Fibroblast of pulmonary artery (primary cell): Measurements from ENCODE around the gene ANXA1.

ENCODE experiments used
- DNase-seq: peaks from one replicate; pipeline ENCODE4 v3.0.0-alpha.2; 2010; ENCODE audit warnings: low read depth
- H3K4me3 ChIP-seq: replicated peaks from 2 replicates; pipeline ENCODE4 v1.5.1; 2011; ENCODE audit warnings: low read depth, mild to moderate bottlenecking, control low read depth, low read length, moderate library complexity
- CTCF ChIP-seq: IDR thresholded peaks from 2 replicates; pipeline ENCODE4 v1.5.1; 2011; ENCODE audit warnings: mild to moderate bottlenecking, control low read depth, low read length, inconsistent platforms; ENCODE audit errors: missing control alignments

The ANXA1 gene

DNA sequence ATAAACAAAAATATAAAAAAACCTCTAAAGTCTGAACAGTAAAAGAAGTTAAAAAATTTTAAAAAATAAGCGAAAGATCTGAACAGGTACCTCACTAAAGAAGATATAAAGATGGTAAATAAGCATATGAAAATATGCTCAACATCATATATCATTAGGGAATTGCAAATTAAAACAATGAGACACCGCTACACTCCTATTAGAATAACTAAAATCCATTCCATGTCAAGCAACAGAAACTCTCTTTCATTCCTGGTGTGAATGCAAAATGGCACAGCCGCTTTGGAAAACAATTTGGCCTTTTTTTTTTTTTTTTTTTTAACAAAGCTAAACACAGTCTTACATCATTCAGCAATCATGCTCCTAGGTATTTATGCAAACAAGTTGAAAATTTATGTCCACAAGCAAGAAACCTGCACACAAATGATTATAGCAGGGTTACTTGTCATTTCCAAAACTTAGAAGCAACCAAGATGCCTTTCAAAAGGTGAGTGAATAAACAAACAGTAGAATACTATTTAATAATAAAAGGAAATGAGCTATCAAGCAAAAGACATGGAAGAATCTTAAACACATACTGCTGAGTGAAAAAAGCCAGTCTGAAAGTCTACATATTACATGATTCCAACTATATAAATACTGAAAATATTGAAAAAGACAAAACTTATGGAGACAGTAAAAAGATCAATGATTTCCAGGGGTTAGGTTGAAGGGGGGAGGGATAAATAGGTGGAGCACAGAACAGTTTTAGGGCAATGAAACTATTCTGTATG, 22.1 kb downstream of the ANXA1 start:
- H3K4me3 ChIP-seq, result no peak overlapping the region
- no peak for TF ChIP-seq CTCF
- no peak for DNase-seq

- TF ChIP-seq CTCF, result no peak
- H3K4me3 ChIP-seq, result no peak overlapping the region
- DNase-seq, result no peak
Observed at GRCh38 chr9:73174330-73174980, 22.8 kb downstream of the ANXA1 start.

GRCh38 chr9:73176450-73176875, 24.8 kb downstream of the ANXA1 start:
- no peak for DNase-seq
- TF ChIP-seq CTCF, result no peak

DNA sequence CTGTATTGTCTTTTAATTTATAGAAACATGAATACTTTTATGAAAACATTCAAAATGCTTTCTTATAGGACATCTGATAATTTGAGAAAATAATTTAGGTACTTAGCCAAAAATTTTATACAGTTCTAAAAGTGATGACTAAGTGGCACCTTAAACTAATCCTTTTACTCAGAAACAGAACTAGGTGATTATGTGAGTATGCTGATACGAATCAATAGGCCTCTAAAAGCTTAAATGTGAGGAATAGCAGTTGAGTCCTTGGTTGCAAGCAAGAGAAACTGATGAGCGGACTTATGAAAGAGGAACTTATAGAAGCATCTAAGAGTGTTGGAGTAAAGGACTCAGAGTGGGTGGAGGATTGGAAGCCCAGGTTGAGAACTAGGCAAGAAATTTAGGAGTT, 26.4 kb downstream of the ANXA1 start:
- TF ChIP-seq CTCF, result no peak
- H3K4me3 ChIP-seq, result no peak overlapping the region
- no peak for DNase-seq

More at GRCh38 chr9:73176450-73176875, 24.8 kb downstream of the ANXA1 start:
- no peak overlapping the region for H3K4me3 ChIP-seq

DNA sequence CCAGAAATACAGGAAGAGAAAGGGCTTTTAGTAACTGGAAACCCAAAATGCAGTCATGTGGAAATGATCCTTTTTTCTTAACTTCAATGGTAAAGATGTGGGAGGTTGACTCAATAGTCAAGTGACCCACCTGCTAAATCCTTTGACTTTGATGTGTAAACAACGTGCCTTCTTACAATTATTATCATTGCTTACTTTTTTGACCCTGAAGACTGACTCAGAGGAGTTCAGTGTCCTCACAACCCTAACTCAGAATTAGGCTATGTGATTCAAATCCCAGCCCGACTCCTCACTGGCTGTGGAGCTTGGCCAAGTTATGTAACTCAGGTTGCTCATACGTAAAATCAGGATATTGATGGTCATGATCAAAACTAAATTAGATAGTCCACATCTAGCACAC, 27.9 kb downstream of the ANXA1 start:
- no peak for DNase-seq
- H3K4me3 ChIP-seq, result no peak overlapping the region

GRCh38 chr9:73180403-73180802, 28.7 kb downstream of the ANXA1 start:
- no peak for TF ChIP-seq CTCF
- DNase-seq, result peak; percentile 53
- no peak overlapping the region for H3K4me3 ChIP-seq

More for the DNA sequence above, 27.9 kb downstream of the ANXA1 start:
- TF ChIP-seq CTCF, result no peak

GRCh38 chr9:73182928-73183327, 31.3 kb downstream of the ANXA1 start:
- H3K4me3 ChIP-seq, result no peak overlapping the region
- no peak for DNase-seq
- no peak for TF ChIP-seq CTCF
